Measurements from ENCODE around the gene VPS35L. TPM values are rescaled to one million over a fixed set of nuclear protein-coding genes. Genes with fewer than 3 reads are reported as not detected.

Gene VPS35L
- total RNA-seq, 1 experiment from 2014 or later = 55.5 TPM

GRCh38 chr16:19708296-19709205 lies 153.0 kb downstream of the VPS35L start:
- no peaks in the 10 kb centered on the region for H3K9me3 Mint-ChIP-seq (ENCODE audit: unreplicated experiment)
- POLR2A ChIA-PET = interaction anchor here (0.7 kb wide), 1 partner anchor 12 kb away, joined by 3 read pairs; no protein-coding TSS in a partner anchor
- no peak overlapping the region for H3K4me3 Mint-ChIP-seq (ENCODE audit: unreplicated experiment)
- H3K36me3 Mint-ChIP-seq (ENCODE audit: insufficient read depth, unreplicated experiment) = peaks cover 67% of the 10 kb centered on the region
- no peak for TF ChIP-seq CTCF (IDR thresholded peaks at IDR 0.05; ENCODE audit: unreplicated experiment)
- intact Hi-C loops (cut with micrococcal nuclease) = no loop called here
- no peaks in the 10 kb centered on the region for H3K27me3 Mint-ChIP-seq (ENCODE audit: insufficient read depth, unreplicated experiment)
- no peak for DNase-seq (ENCODE audit: unreplicated experiment)
- H3K27ac Mint-ChIP-seq (ENCODE audit: low read depth, unreplicated experiment) = no peak overlapping the region
- peaks cover 5% of the 10 kb centered on the region for H3K4me1 Mint-ChIP-seq (ENCODE audit: insufficient read depth, unreplicated experiment)
- CTCF ChIA-PET = interaction anchor here (0.5 kb wide), 1 partner anchor 125 kb away, joined by 4 read pairs; no protein-coding TSS in a partner anchor
- no TSS peak for BruUV-seq (replicated peaks)

- no peaks in the 10 kb centered on the region for H3K27me3 Mint-ChIP-seq (ENCODE audit: insufficient read depth, unreplicated experiment)
- no peak overlapping the region for H3K27ac Mint-ChIP-seq (ENCODE audit: low read depth, unreplicated experiment)
- ChIA-PET POLR2A (interaction anchor here (0.7 kb wide), 1 partner anchor 13 kb away, joined by 3 read pairs; no protein-coding TSS in a partner anchor), CTCF (interaction anchor here (0.5 kb wide), 1 partner anchor 126 kb away, joined by 4 read pairs; no protein-coding TSS in a partner anchor)
- peaks cover 61% of the 10 kb centered on the region for H3K36me3 Mint-ChIP-seq (ENCODE audit: insufficient read depth, unreplicated experiment)
- no peak for DNase-seq (ENCODE audit: unreplicated experiment)
- intact Hi-C loops (cut with micrococcal nuclease) = loop anchor here (10.0 kb wide), 1 partner anchor 125 kb away; no protein-coding TSS in a partner anchor
- no peak overlapping the region for H3K4me3 Mint-ChIP-seq (ENCODE audit: unreplicated experiment)
- no TSS peak for BruUV-seq (replicated peaks)
- peaks cover 7% of the 10 kb centered on the region for H3K4me1 Mint-ChIP-seq (ENCODE audit: insufficient read depth, unreplicated experiment)
- no peak for TF ChIP-seq CTCF (IDR thresholded peaks at IDR 0.05; ENCODE audit: unreplicated experiment)
- H3K9me3 Mint-ChIP-seq (ENCODE audit: unreplicated experiment) = no peaks in the 10 kb centered on the region
Measured at GRCh38 chr16:19709381-19710136, 154.1 kb downstream of the VPS35L start.

- no peak for DNase-seq (ENCODE audit: unreplicated experiment)
- Mint-ChIP-seq H3K36me3 (ENCODE audit: insufficient read depth, unreplicated experiment) (peaks cover 58% of the 10 kb centered on the region), H3K4me3 (ENCODE audit: unreplicated experiment) (no peak overlapping the region), H3K4me1 (ENCODE audit: insufficient read depth, unreplicated experiment) (peaks cover 6% of the 10 kb centered on the region), H3K27me3 (ENCODE audit: insufficient read depth, unreplicated experiment) (no peaks in the 10 kb centered on the region), H3K27ac (ENCODE audit: low read depth, unreplicated experiment) (no peak overlapping the region), H3K9me3 (ENCODE audit: unreplicated experiment) (no peaks in the 10 kb centered on the region)
- CTCF ChIA-PET = interaction anchor here (0.6 kb wide), 1 partner anchor 51 kb away, joined by 4 read pairs; no protein-coding TSS in a partner anchor
- TF ChIP-seq CTCF (IDR thresholded peaks at IDR 0.05; ENCODE audit: unreplicated experiment) = no peak
- intact Hi-C loops (cut with micrococcal nuclease) = loop anchor here (10.0 kb wide), 1 partner anchor 126 kb away; no protein-coding TSS in a partner anchor
- BruUV-seq (replicated peaks) = no TSS peak
- POLR2A ChIA-PET = no interaction called here
Measured at GRCh38 chr16:19710191-19710908, 154.8 kb downstream of the VPS35L start.
